ENCODE data around the gene NOXO1. TPM values are rescaled to one million over a fixed set of nuclear protein-coding genes. Genes with fewer than 3 reads are reported as not detected.

NOXO1 gene
- total RNA-seq, 4 donors from 2014 or later: not detected

DNA sequence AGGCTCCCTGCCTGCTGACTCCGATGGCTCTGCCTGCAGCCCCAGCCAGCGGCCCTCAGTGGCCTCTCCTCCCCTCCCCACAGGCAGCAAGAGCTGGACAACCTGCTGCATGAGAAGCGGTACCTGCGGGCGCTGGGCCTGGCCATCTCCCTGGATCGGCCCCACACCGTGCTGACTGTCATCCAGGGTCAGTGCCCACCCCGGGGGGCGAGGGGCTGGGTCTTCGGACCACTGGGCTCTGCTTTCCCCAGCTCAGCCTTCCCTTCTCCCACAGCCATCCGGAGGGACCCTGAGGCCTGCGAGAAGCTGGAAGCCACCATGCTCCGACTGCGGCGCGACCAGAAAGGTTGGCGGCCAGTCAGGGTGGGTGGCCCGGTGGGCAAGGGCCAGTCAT, 3.4 kb downstream of the NOXO1 start:
- DNase-seq (ENCODE audit: low spot score) (no peak), ATAC-seq (ENCODE audit: low FRiP score) (no peak)
- TF ChIP-seq, protein P1, sequence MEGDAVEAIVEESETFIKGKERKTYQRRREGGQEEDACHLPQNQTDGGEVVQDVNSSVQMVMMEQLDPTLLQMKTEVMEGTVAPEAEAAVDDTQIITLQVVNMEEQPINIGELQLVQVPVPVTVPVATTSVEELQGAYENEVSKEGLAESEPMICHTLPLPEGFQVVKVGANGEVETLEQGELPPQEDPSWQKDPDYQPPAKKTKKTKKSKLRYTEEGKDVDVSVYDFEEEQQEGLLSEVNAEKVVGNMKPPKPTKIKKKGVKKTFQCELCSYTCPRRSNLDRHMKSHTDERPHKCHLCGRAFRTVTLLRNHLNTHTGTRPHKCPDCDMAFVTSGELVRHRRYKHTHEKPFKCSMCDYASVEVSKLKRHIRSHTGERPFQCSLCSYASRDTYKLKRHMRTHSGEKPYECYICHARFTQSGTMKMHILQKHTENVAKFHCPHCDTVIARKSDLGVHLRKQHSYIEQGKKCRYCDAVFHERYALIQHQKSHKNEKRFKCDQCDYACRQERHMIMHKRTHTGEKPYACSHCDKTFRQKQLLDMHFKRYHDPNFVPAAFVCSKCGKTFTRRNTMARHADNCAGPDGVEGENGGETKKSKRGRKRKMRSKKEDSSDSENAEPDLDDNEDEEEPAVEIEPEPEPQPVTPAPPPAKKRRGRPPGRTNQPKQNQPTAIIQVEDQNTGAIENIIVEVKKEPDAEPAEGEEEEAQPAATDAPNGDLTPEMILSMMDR (IDR thresholded peaks at IDR 0.05): no peak

GRCh38 chr16:1976951-1977874, 4.1 kb downstream of the NOXO1 start:
- no peak for DNase-seq (ENCODE audit: low spot score)
- ATAC-seq (ENCODE audit: low FRiP score): no peak
- TF ChIP-seq, protein P1 (IDR thresholded peaks at IDR 0.05): no peak

DNA sequence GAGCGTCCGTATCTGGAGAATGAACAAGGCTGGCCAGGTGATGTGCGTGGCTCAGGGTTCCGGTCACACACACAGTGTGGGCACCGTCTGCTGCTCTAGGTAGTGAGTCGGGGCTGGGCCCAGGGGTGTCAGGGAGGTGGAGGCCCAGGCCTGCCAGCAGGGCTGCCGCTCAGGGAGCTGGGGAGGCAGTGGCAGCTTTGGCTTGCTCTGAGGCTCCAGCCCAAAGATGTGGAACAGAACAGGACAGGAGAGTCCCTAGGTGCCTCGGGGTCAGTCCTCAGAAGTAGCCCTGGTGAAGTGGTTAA, 5.1 kb downstream of the NOXO1 start:
- no peak for DNase-seq (ENCODE audit: low spot score)
- TF ChIP-seq, protein P1 (IDR thresholded peaks at IDR 0.05): no peak
- ATAC-seq (ENCODE audit: low FRiP score): no peak

GRCh38 chr16:1975432-1976215, 5.6 kb downstream of the NOXO1 start:
- ATAC-seq (ENCODE audit: low FRiP score): no peak
- TF ChIP-seq, protein P1 (IDR thresholded peaks at IDR 0.05): no peak
- DNase-seq (ENCODE audit: low spot score): no peak

DNA sequence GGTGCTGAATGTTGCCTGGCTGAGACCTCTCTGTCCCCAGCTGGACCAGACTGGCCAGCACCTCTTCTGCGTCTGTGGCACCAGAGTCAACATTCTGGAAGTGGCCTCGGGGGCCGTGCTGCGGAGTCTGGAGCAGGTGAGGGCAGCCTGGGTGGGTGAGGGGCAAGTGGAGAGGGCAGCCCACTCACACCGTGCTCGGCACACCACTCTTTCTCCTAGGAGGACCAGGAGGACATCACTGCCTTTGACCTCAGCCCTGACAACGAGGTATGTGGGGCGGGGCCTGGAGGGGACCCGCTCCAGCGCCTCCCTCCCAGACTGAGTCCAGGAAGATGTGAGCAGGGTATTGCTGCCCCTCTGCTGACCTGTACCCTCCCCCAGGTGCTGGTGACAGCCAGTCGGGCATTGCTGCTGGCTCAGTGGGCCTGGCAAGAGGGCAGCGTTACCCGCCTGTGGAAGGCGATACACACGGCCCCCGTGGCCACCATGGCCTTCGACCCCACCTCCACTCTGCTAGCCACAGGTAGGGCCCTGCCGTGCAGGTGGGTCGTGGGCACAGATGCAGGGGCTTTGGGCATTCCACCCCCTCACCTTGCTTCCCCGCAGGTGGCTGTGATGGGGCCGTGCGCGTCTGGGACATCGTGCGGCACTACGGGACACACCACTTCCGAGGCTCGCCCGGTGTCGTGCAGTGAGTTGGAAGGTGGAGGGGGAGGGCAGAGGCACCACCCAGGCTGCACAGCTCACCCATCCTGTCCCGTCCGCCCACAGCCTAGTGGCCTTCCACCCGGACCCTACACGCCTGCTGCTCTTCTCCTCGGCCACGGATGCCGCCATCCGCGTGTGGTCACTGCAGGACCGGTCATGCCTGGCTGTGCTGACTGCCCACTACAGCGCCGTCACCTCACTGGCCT, 6.9 kb downstream of the NOXO1 start:
- TF ChIP-seq, protein P1 (IDR thresholded peaks at IDR 0.05): no peak
- DNase-seq (ENCODE audit: low spot score) (no peak), ATAC-seq (ENCODE audit: low FRiP score) (no peak)

DNA sequence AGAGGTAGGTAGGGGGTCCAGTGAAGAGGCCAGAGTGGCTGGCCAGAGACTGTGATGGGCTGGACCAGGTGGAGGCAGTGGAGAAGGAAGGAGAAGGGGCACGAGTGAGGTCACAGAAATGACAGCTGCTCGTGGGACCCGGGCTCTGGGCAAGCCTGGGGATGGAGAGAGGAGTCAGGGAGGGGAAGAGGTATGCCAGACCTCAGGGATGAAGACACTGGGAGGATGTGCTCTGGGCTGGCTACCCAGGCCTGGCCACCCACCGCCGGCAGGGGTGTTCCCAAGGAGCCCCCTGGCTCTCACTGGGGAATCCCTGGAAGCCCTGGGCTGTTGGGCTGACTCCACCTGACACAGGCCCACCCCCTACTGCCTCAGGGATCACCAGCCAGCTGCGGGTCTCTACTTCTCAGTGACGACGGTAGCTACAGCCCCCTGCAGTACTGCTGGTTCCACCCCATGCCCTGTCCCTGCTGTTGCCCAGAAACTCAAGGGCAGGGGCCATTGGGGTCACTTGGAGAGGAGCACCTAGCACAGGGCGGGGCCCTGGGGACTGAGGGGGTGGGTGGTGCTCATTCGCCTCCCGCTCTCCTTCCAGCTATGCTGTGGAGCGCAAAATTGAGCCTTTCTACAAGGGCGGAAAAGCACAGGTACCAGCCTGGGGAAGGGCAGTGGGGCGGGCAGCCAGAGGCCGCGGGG, 7.7 kb downstream of the NOXO1 start:
- TF ChIP-seq, protein P1 (IDR thresholded peaks at IDR 0.05): no peak
- DNase-seq (ENCODE audit: low spot score): no peak

More for the DNA sequence above, 7.7 kb downstream of the NOXO1 start:
- no peak for ATAC-seq (ENCODE audit: low FRiP score)

Data from omental fat pad (tissue), 4 donors.